WTC11 (cell line): ENCODE results near the gene TTI1. TPM values are rescaled to one million over a fixed set of nuclear protein-coding genes. Genes with fewer than 3 reads are reported as not detected.

ENCODE experiments used
- ATAC-seq: fragments of 200-7000 bp; cut with Tn5 transposase; 2 replicates; pipeline ENCODE4 v1.10.0; 2021; ENCODE audit warnings: mild to moderate bottlenecking, moderate library complexity
- CTCF ChIA-PET: fragments of 300-600 bp; sonication (Branson Sonifier 250); formaldehyde crosslinking; loops from one replicate; lab custom pipeline; 2021; ENCODE audit warnings: antibody characterized with exemption; lab: Charles Lee
- POLR2A ChIA-PET: fragments of 350-600 bp; sonication (Branson Sonifier 250); formaldehyde crosslinking; loops from one replicate; lab custom pipeline; 2021; ENCODE audit warnings: antibody characterized with exemption; lab: Charles Lee
- DNase-seq: peaks from one replicate; pipeline ENCODE4 v3.0.0; 2021; ENCODE audit warnings: low spot score
- H3K27ac Mint-ChIP-seq: 2 replicates; pipeline ENCODE4 v1.8.0; 2021; ENCODE audit warnings: mixed read lengths
- H3K27me3 Mint-ChIP-seq: 2 replicates; pipeline ENCODE4 v1.8.0; 2021; ENCODE audit warnings: low read depth, mild to moderate bottlenecking, moderate library complexity, mixed read lengths
- H3K36me3 Mint-ChIP-seq: 2 replicates; pipeline ENCODE4 v1.8.0; 2021; ENCODE audit warnings: mixed read lengths
- H3K4me1 Mint-ChIP-seq: 2 replicates; pipeline ENCODE4 v1.8.0; 2022; ENCODE audit warnings: mixed read lengths
- H3K4me3 Mint-ChIP-seq: 2 replicates; pipeline ENCODE4 v1.8.0; 2021; ENCODE audit warnings: mild to moderate bottlenecking, moderate library complexity, mixed read lengths
- H3K9me3 Mint-ChIP-seq: 2 replicates; pipeline ENCODE4 v1.8.0; 2021; ENCODE audit warnings: mixed read lengths
- ATF6 ChIP-seq: sonication (generic); formaldehyde crosslinking; IDR thresholded peaks from 2 replicates; pipeline ENCODE4 v1.8.1; 2023; ENCODE audit warnings: mild to moderate bottlenecking, missing genetic modification reagents
- CTCF ChIP-seq: fragments of 200-600 bp; IDR thresholded peaks from 2 replicates; pipeline ENCODE4 v1.8.0; 2022; ENCODE audit warnings: antibody characterized with exemption
- E2F1 ChIP-seq: sonication (generic); formaldehyde crosslinking; IDR thresholded peaks from 2 replicates; pipeline ENCODE4 v1.8.0; 2022; ENCODE audit warnings: mild to moderate bottlenecking, missing genetic modification reagents
- E2F4 ChIP-seq: sonication (generic); formaldehyde crosslinking; IDR thresholded peaks from 2 replicates; pipeline ENCODE4 v1.8.1; 2022; ENCODE audit warnings: low read depth, mild to moderate bottlenecking, moderate library complexity, missing genetic modification reagents, borderline replicate concordance
- EMX1 ChIP-seq: fragments of 250-450 bp; sonication (Bioruptor Pico); IDR thresholded peaks from 2 replicates; pipeline ENCODE4 v1.8.0; 2021; ENCODE audit warnings: mild to moderate bottlenecking
- ETV6 ChIP-seq: sonication (generic); formaldehyde crosslinking; IDR thresholded peaks from 2 replicates; pipeline ENCODE4 v1.8.1; 2022; ENCODE audit warnings: mild to moderate bottlenecking, missing genetic modification reagents
- FOXP4 ChIP-seq: sonication (generic); formaldehyde crosslinking; IDR thresholded peaks from 2 replicates; pipeline ENCODE4 v1.8.0; 2022; ENCODE audit warnings: mild to moderate bottlenecking, missing genetic modification reagents
- NFATC4 ChIP-seq: fragments of 250-450 bp; sonication (Bioruptor Pico); IDR thresholded peaks from 2 replicates; pipeline ENCODE4 v1.9.0; 2021; ENCODE audit warnings: mild to moderate bottlenecking
- NR2C2 ChIP-seq: sonication (generic); formaldehyde crosslinking; IDR thresholded peaks from 2 replicates; pipeline ENCODE4 v1.8.0; 2022; ENCODE audit warnings: mild to moderate bottlenecking, missing genetic modification reagents
- OVOL2 ChIP-seq: fragments of 250-450 bp; sonication (Bioruptor Pico); IDR thresholded peaks from 2 replicates; pipeline ENCODE4 v1.9.0; 2021; ENCODE audit warnings: mild to moderate bottlenecking, borderline replicate concordance
- RELA ChIP-seq: sonication (generic); formaldehyde crosslinking; IDR thresholded peaks from 2 replicates; pipeline ENCODE4 v1.8.1; 2022; ENCODE audit warnings: missing genetic modification reagents, mild to moderate bottlenecking, borderline replicate concordance
- STAT6 ChIP-seq: sonication (generic); formaldehyde crosslinking; conservative IDR thresholded peaks from 2 replicates; pipeline ENCODE4 v1.8.1; 2023; ENCODE audit warnings: mild to moderate bottlenecking, low read depth, missing genetic modification reagents, moderate library complexity
- TCF7 ChIP-seq: sonication (generic); formaldehyde crosslinking; IDR thresholded peaks from 2 replicates; pipeline ENCODE4 v1.8.0; 2022; ENCODE audit warnings: mild to moderate bottlenecking, low read depth, missing genetic modification reagents, moderate library complexity
- TEAD4 ChIP-seq: sonication (generic); formaldehyde crosslinking; IDR thresholded peaks from 2 replicates; pipeline ENCODE4 v1.8.0; 2022; ENCODE audit warnings: mild to moderate bottlenecking, missing genetic modification reagents
- ZBTB21 ChIP-seq: sonication (generic); formaldehyde crosslinking; IDR thresholded peaks from 2 replicates; pipeline ENCODE4 v1.8.1; 2023; ENCODE audit warnings: mild to moderate bottlenecking, missing genetic modification reagents, borderline replicate concordance
- ZNF219 ChIP-seq: sonication (generic); formaldehyde crosslinking; IDR thresholded peaks from 2 replicates; pipeline ENCODE4 v1.8.0; 2023; ENCODE audit warnings: missing genetic modification reagents, mild to moderate bottlenecking, borderline replicate concordance
- ZNF263 ChIP-seq: sonication (generic); formaldehyde crosslinking; IDR thresholded peaks from 2 replicates; pipeline ENCODE4 v1.8.1; 2022; ENCODE audit warnings: low read depth, mild to moderate bottlenecking, moderate library complexity, missing genetic modification reagents
- ZNF396 ChIP-seq: fragments of 250-450 bp; sonication (Bioruptor Pico); IDR thresholded peaks from 2 replicates; pipeline ENCODE4 v1.8.0; 2021; ENCODE audit warnings: mild to moderate bottlenecking, moderate library complexity, borderline replicate concordance
- ZNF416 ChIP-seq: fragments of 250-450 bp; sonication (Bioruptor Pico); IDR thresholded peaks from 2 replicates; pipeline ENCODE4 v1.9.0; 2021; ENCODE audit warnings: mild to moderate bottlenecking, inconsistent platforms
- ZSCAN18 ChIP-seq: fragments of 250-450 bp; sonication (Bioruptor Pico); IDR thresholded peaks from 2 replicates; pipeline ENCODE4 v2.1.2; 2022; ENCODE audit warnings: mild to moderate bottlenecking, moderate library complexity
- total RNA-seq: library from RNA; stranded (reverse); gene quantifications from 3 replicates; pipeline ENCODE4 v1.2.3, GENCODE V29; 2021

TTI1 gene
- total RNA-seq, 1 experiment from 2014 or later = 43.5 TPM

GRCh38 chr20:37969949-37970855 lies 63.1 kb downstream of the TTI1 start:
- H3K36me3 Mint-ChIP-seq = peaks cover 28% of the 10 kb centered on the region
- peaks cover 48% of the 10 kb centered on the region for H3K9me3 Mint-ChIP-seq
- ChIA-PET CTCF (interaction anchor here (2.6 kb wide), 1 partner anchor 26 kb away, joined by 11 read pairs; no protein-coding TSS in a partner anchor), POLR2A (no interaction called here)
- H3K4me3 Mint-ChIP-seq = no peak overlapping the region
- ATAC-seq = no peak
- peaks cover 43% of the 10 kb centered on the region for H3K4me1 Mint-ChIP-seq
- no peak overlapping the region for H3K27ac Mint-ChIP-seq
- no peak for TF ChIP-seq ZNF416 (CRISPR knock-in tag)
- no peak for TF ChIP-seq RELA (CRISPR knock-in tag)
- TF ChIP-seq TCF7 (CRISPR knock-in tag) = no peak
- TF ChIP-seq ZSCAN18 (CRISPR knock-in tag) = no peak
- TF ChIP-seq E2F4 (CRISPR knock-in tag) = no peak
- no peak for TF ChIP-seq E2F1 (CRISPR knock-in tag)
- TF ChIP-seq ZBTB21 (CRISPR knock-in tag) = no peak
- TF ChIP-seq FOXP4 (CRISPR knock-in tag) = no peak
- no peak for TF ChIP-seq CTCF
- TF ChIP-seq OVOL2 = no peak
- no peak for TF ChIP-seq ETV6 (CRISPR knock-in tag)
- no peak for TF ChIP-seq EMX1
- no peak for DNase-seq
- H3K27me3 Mint-ChIP-seq = peaks cover 52% of the 10 kb centered on the region

- Mint-ChIP-seq H3K27me3 (peaks cover 55% of the 10 kb centered on the region), H3K9me3 (peaks cover 48% of the 10 kb centered on the region), H3K36me3 (peaks cover 28% of the 10 kb centered on the region), H3K4me3 (no peak overlapping the region), H3K27ac (peak overlapping the region; percentile 4; the same call in 1 of the 2 replicates), H3K4me1 (peaks cover 43% of the 10 kb centered on the region)
- CTCF ChIA-PET = interaction anchor here (0.5 to 2.6 kb wide), 13 partner anchors 12 to 405 kb away, joined by 3 to 13 read pairs (median 4); partner anchors contain the start of gene VSTM2L
- peak; percentile 75 for ATAC-seq
- POLR2A ChIA-PET = no interaction called here
- no peak for DNase-seq
- TF ChIP-seq ATF6 (CRISPR knock-in tag) (no peak), STAT6 (CRISPR knock-in tag) (no peak), NFATC4 (CRISPR knock-in tag) (no peak), ZNF396 (CRISPR knock-in tag) (no peak), ZNF219 (CRISPR knock-in tag) (no peak), TEAD4 (CRISPR knock-in tag) (no peak), ETV6 (CRISPR knock-in tag) (no peak), NR2C2 (CRISPR knock-in tag) (no peak), ZNF263 (CRISPR knock-in tag) (no peak)
These were observed 64.3 kb downstream of the TTI1 start for GRCh38 chr20:37968841-37969401.
